Uterus (tissue), 4 donors: ENCODE results near the gene TRIM50. TPM values are rescaled to one million over a fixed set of nuclear protein-coding genes. Genes with fewer than 3 reads are reported as not detected.
"Not testable (repeated sequence)": the region's sequence is repeated elsewhere in the genome, so short reads cannot be mapped to it uniquely, and the experiment has no call there.

Experiments
- DNase-seq, 2 donors: peaks; one replicate each; pipeline ENCODE4 v3.0.0-alpha.2; 2019 to 2020
- H3K27ac ChIP-seq, 2 donors: fragments of 200-600 bp; sonication (generic); 1 replicate in 1 of 2; 2 replicates in 1 of 2; pipeline ENCODE4 v1.5.1; 2016 to 2018
- H3K27me3 ChIP-seq, 2 donors: fragments of 200-600 bp; sonication (generic); one replicate each; pipeline ENCODE4 v1.5.1; 2018 to 2019; ENCODE audit warnings: control low read depth in 1 of 2
- H3K36me3 ChIP-seq, 2 donors: fragments of 200-600 bp; sonication (generic); one replicate each; pipeline ENCODE4 v1.5.1; 2019; ENCODE audit warnings: control low read depth in 1 of 2
- H3K4me1 ChIP-seq, 2 donors: fragments of 200-600 bp; sonication (generic); one replicate each; pipeline ENCODE4 v1.5.1; 2018 to 2019; ENCODE audit warnings: control low read depth in 1 of 2
- H3K4me3 ChIP-seq, 2 donors: fragments of 200-600 bp; sonication (generic); 1 replicate in 1 of 2; 2 replicates in 1 of 2; pipeline ENCODE4 v1.5.1; 2018 to 2019; ENCODE audit warnings: mild to moderate bottlenecking in 1 of 2
- H3K9me3 ChIP-seq, 2 donors: fragments of 200-600 bp; sonication (generic); one replicate each; pipeline ENCODE4 v1.5.1; 2019; ENCODE audit warnings: control low read depth in 1 of 2
- CTCF ChIP-seq, 4 experiments: fragments of 200-600 bp in 2 of 4; fragments of 450-650 bp in 2 of 4; sonication (generic) in 2 of 4; IDR thresholded peaks; one replicate each; pipeline ENCODE4 v1.5.1; 2016 to 2019; ENCODE audit warnings: antibody characterized with exemption in 4 of 4, mild to moderate bottlenecking in 2 of 4, moderate library complexity in 1 of 4
- POLR2A ChIP-seq, 2 donors: fragments of 450-650 bp; IDR thresholded peaks; one replicate each; pipeline ENCODE4 v1.6.1; 2016; ENCODE audit warnings: antibody characterized with exemption in 2 of 2, mild to moderate bottlenecking in 1 of 2, moderate library complexity in 1 of 2
- intact Hi-C: fragments of 100-400 bp; cut with DNase I; formaldehyde crosslinking; loops from one replicate; pipeline ENCODE4 v1.15.1; 2023; ENCODE audit warnings: low total_unique reads
- total RNA-seq, 4 donors: library from RNA; depleted of rRNA in 3 of 4; stranded (reverse); fragments of >200 nt in 3 of 4; gene quantifications; one replicate each; pipeline versions ENCODE4 v1.1.0 to v1.2.4, GENCODE V29; 2014 to 2023
- donor health status: DM: yes; HTN: yes; CAD: no.

Gene TRIM50
- under 1 TPM in 1 of 4 donors, not detected in 3; 0.21 TPM for total RNA-seq

DNA sequence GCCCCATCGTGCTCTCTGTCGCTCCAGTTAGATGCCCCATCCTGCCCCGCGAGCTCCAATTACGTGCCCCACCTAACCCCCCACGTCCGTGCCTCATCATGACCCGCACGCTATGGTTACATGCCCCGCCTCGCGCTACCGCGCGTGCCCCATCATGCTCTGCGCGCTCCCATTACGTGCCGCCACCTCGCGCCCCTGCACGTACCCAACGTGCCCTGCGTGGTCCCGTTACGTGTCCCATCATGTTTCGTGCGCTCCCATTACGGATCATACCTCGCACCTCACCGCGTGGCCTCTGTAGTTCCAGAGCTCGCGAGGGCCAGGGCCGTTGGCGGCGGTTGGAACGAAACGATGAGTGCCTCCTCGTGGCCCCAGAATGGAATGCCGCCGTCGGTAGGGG lies at the start of gene TRIM50, which contains the start of gene FKBP6:
TRIM50 (minus strand) TSS at position 161 of the 400 bp plus-strand sequence. CDS start 3,295 bp downstream, outside the sequence.
FKBP6 (plus strand) TSS at position 240 of the 400 bp plus-strand sequence. CDS start 268 bp downstream, outside the sequence.
- DNase-seq, intact Hi-C loops, H3K27ac ChIP-seq, H3K4me1 ChIP-seq, H3K9me3 ChIP-seq, H3K27me3 ChIP-seq, H3K4me3 ChIP-seq, H3K36me3 ChIP-seq: not testable (repeated sequence)

- H3K36me3 ChIP-seq = no peaks in the 10 kb centered on the region
- TF ChIP-seq POLR2A (IDR thresholded peaks at IDR 0.05) = no peak
- H3K4me1 ChIP-seq = no peaks in the 10 kb centered on the region
- intact Hi-C loops = no loop called here
- H3K4me3 ChIP-seq = no peak overlapping the region
- H3K27ac ChIP-seq = no peak overlapping the region
- no peak for DNase-seq
- no peaks in the 10 kb centered on the region for H3K9me3 ChIP-seq
- peaks cover 0 to 5% of the 10 kb centered on the region in 2 donors for H3K27me3 ChIP-seq
Measured at GRCh38 chr7:73376671-73377412, 49.0 kb upstream of the TRIM50 start.

GRCh38 chr7:73376262-73376661 lies 48.4 kb upstream of the TRIM50 start:
- H3K27ac ChIP-seq, H3K27me3 ChIP-seq, H3K4me3 ChIP-seq, H3K9me3 ChIP-seq, DNase-seq, H3K36me3 ChIP-seq, H3K4me1 ChIP-seq, intact Hi-C loops: not testable (repeated sequence)

DNA sequence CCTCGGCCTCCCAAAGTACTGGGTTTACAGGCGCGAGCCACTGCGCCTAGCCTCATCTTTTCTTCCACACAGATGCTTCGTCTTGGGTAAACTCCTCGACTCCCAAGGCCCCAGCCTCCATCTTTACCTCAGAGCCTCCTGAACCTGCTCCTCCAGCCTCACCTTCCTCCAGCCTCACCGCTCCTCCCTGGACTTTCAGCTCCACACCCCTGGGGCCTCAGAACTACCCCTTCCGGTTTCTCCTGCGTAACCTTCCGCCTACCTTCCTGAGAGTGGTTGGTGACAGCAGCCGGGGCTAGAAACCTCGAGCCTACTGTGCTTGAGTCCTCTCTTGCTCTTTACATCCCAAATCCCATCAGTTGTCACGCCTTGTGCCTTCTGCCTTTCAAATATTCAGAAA lies 45.9 kb upstream of the TRIM50 start:
- H3K27me3 ChIP-seq = peaks cover 0 to 5% of the 10 kb centered on the region in 2 donors
- no peaks in the 10 kb centered on the region for H3K36me3 ChIP-seq
- DNase-seq = no peak
- no peak overlapping the region for H3K27ac ChIP-seq
- intact Hi-C loops = no loop called here
- H3K4me3 ChIP-seq = no peak overlapping the region
- H3K9me3 ChIP-seq = no peaks in the 10 kb centered on the region
- TF ChIP-seq POLR2A (IDR thresholded peaks at IDR 0.05) = no peak
- TF ChIP-seq CTCF (IDR thresholded peaks at IDR 0.05) = no peak
- no peaks in the 10 kb centered on the region for H3K4me1 ChIP-seq

DNA sequence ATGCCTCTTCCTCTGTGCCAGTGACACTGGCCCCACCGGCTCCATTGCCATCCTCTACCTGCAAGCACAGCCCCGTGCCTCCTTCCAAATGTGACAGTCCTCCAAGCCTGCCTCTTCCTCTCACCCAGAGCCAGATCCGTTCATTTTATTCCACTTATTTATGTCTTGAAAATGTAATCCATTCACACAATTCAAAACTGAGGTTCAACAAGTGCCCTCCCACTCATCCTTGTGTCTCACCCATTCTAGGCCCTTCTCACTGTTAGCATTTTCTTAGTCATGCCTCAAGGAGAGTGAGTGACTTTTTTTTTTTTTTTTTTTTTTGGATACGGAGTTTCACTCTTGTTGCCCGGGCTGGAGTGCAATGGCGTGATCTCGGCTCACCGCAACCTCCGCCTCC lies 41.7 kb upstream of the TRIM50 start:
- Histone ChIP-seq H3K4me1 (no peaks in the 10 kb centered on the region), H3K9me3 (no peaks in the 10 kb centered on the region), H3K4me3 (no peak overlapping the region), H3K27ac (no peak overlapping the region), H3K36me3 (no peaks in the 10 kb centered on the region), H3K27me3 (no peaks in the 10 kb centered on the region)
- TF ChIP-seq CTCF (IDR thresholded peaks at IDR 0.05) (no peak), POLR2A (IDR thresholded peaks at IDR 0.05) (no peak)
- DNase-seq = no peak
- intact Hi-C loops = no loop called here

- Histone ChIP-seq H3K36me3 (no peaks in the 10 kb centered on the region), H3K27me3 (no peaks in the 10 kb centered on the region), H3K27ac (no peak overlapping the region), H3K4me3 (no peak overlapping the region), H3K4me1 (no peaks in the 10 kb centered on the region), H3K9me3 (no peaks in the 10 kb centered on the region)
- no peak for TF ChIP-seq POLR2A (IDR thresholded peaks at IDR 0.05)
- DNase-seq = no peak
- intact Hi-C loops = no loop called here
Measured at GRCh38 chr7:73369009-73369408, 41.1 kb upstream of the TRIM50 start.

- H3K27ac ChIP-seq = no peak overlapping the region
- no peaks in the 10 kb centered on the region for H3K9me3 ChIP-seq
- intact Hi-C loops = no loop called here
- H3K27me3 ChIP-seq = no peaks in the 10 kb centered on the region
- no peaks in the 10 kb centered on the region for H3K36me3 ChIP-seq
- no peaks in the 10 kb centered on the region for H3K4me1 ChIP-seq
- H3K4me3 ChIP-seq = no peak overlapping the region
- DNase-seq = no peak
- TF ChIP-seq POLR2A (IDR thresholded peaks at IDR 0.05) (no peak), CTCF (IDR thresholded peaks at IDR 0.05) (no peak)
Measured at GRCh38 chr7:73366990-73367389, 39.1 kb upstream of the TRIM50 start.
